Measurements from ENCODE around the gene CARD8. TPM values are rescaled to one million over a fixed set of nuclear protein-coding genes. Genes with fewer than 3 reads are reported as not detected.
"Not testable (repeated sequence)": the region's sequence is repeated elsewhere in the genome, so short reads cannot be mapped to it uniquely, and the experiment has no call there.

CARD8 gene
- total RNA-seq, 1 experiment from 2014 or later, result 8.7 TPM

DNA sequence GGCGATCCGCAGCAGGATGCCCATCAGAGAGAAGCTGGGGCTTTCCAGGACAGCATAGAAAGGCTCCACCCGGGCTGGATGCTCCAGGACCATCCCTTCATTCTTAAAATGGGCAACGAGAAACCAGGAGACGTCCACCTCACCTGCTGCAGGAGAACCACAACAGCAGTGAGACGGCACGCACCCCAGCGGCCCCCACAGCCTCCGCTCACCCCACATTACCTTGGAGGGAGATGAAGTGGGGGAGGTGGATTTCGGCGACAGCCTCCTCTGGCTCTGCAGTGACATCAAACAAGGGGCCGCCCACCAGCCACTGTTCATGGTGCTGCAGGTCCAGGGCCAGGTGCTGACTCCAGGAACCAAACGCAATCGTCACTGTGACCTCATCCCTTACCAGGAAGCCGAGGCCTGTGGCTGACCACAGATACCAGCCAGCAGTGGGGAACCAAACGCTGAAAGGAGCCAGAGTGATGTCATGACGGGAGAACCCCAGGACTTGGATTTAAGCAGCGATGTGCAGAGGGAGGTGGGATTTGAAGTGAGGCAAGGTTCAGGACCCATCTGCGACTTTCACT, 25.1 kb downstream of the CARD8 start:
- CTCF ChIA-PET, result no interaction called here
- POLR2A ChIA-PET (ENCODE audit: unreplicated experiment), result no interaction called here
- Histone ChIP-seq H3K36me3 (ENCODE audit: low read depth, low read length) (no peaks in the 10 kb centered on the region), H3K9me3 (ENCODE audit: low read length) (no peaks in the 10 kb centered on the region), H3F3A (ENCODE audit: low read length, unreplicated experiment) (no peaks in the 10 kb centered on the region), H3K79me2 (ENCODE audit: low read length) (no peaks in the 10 kb centered on the region), H3K9me2 (replicated peaks; ENCODE audit: low read length) (no peaks in the 10 kb centered on the region), H3K27me3 (ENCODE audit: low read length) (no peaks in the 10 kb centered on the region), H4K20me1 (ENCODE audit: low read length) (no peaks in the 10 kb centered on the region), H3K4me1 (ENCODE audit: insufficient read depth, low read length) (no peaks in the 10 kb centered on the region), H3K4me2 (ENCODE audit: low read length) (no peak overlapping the region), H3K27ac (ENCODE audit: low read length) (no peak overlapping the region), H2AFZ (ENCODE audit: low read length) (no peak overlapping the region), H3K9ac (ENCODE audit: low read length) (no peak overlapping the region), H3K4me3 (ENCODE audit: low read length) (no peak overlapping the region)
- intact Hi-C loops (cut with micrococcal nuclease), result no loop called here
- ATAC-seq (no peak), DNase-seq (no peak)
- BruUV-seq (replicated peaks), result no TSS peak
- TF ChIP-seq EZH2phosphoT487 (IDR thresholded peaks at IDR 0.05; ENCODE audit: borderline replicate concordance, low read length) (no peak), EZH2 (IDR thresholded peaks at IDR 0.05; ENCODE audit: low read length, unreplicated experiment) (no peak)
- TF ChIP-seq, protein P1, sequence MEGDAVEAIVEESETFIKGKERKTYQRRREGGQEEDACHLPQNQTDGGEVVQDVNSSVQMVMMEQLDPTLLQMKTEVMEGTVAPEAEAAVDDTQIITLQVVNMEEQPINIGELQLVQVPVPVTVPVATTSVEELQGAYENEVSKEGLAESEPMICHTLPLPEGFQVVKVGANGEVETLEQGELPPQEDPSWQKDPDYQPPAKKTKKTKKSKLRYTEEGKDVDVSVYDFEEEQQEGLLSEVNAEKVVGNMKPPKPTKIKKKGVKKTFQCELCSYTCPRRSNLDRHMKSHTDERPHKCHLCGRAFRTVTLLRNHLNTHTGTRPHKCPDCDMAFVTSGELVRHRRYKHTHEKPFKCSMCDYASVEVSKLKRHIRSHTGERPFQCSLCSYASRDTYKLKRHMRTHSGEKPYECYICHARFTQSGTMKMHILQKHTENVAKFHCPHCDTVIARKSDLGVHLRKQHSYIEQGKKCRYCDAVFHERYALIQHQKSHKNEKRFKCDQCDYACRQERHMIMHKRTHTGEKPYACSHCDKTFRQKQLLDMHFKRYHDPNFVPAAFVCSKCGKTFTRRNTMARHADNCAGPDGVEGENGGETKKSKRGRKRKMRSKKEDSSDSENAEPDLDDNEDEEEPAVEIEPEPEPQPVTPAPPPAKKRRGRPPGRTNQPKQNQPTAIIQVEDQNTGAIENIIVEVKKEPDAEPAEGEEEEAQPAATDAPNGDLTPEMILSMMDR (conservative IDR thresholded peaks at IDR 0.05; ENCODE audit: low read depth, low read length), result no peak

DNA sequence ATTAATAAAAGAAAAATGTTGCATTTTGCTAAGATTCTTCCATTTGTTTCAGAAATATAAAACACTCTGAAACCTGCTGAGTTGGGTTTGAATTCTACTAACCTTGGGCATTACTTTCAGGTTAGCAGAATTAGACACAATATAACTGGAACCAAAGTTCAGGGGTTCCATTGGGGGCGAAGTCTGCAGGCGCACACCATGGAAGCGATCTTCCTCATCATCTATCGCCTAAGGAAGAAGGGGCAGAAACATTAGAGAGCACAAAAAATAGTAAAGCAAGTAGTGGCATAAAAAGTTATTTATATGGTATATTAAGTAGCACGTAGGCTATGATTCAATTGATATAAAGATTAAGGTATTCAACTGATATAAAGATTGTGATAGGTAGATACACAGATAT, 34.1 kb downstream of the CARD8 start:
- no peak overlapping the region for H2AFZ ChIP-seq (ENCODE audit: low read length)
- intact Hi-C loops (cut with micrococcal nuclease), result no loop called here
- TF ChIP-seq EZH2 (IDR thresholded peaks at IDR 0.05; ENCODE audit: low read length, unreplicated experiment) (no peak), EZH2phosphoT487 (IDR thresholded peaks at IDR 0.05; ENCODE audit: borderline replicate concordance, low read length) (no peak)
- TF ChIP-seq, protein P1 (conservative IDR thresholded peaks at IDR 0.05; ENCODE audit: low read depth, low read length), result no peak
- H3K4me2 ChIP-seq (ENCODE audit: low read length), result no peak overlapping the region
- ChIA-PET CTCF (no interaction called here), POLR2A (ENCODE audit: unreplicated experiment) (no interaction called here)
- H3K9me3 ChIP-seq (ENCODE audit: low read length), result no peaks in the 10 kb centered on the region
- no peaks in the 10 kb centered on the region for H3K36me3 ChIP-seq (ENCODE audit: low read depth, low read length)
- H3F3A ChIP-seq (ENCODE audit: low read length, unreplicated experiment), result no peaks in the 10 kb centered on the region
- no peak overlapping the region for H3K27ac ChIP-seq (ENCODE audit: low read length)
- no peaks in the 10 kb centered on the region for H4K20me1 ChIP-seq (ENCODE audit: low read length)
- no peak overlapping the region for H3K9ac ChIP-seq (ENCODE audit: low read length)
- H3K27me3 ChIP-seq (ENCODE audit: low read length), result no peaks in the 10 kb centered on the region
- DNase-seq (no peak), ATAC-seq (no peak)
- H3K4me1 ChIP-seq (ENCODE audit: insufficient read depth, low read length), result 0 out of 2 replicates have a peak, but pooled peaks cover 8% of the 10 kb centered on the region
- H3K4me3 ChIP-seq (ENCODE audit: low read length), result no peak overlapping the region
- BruUV-seq (replicated peaks), result no TSS peak
- no peaks in the 10 kb centered on the region for H3K9me2 ChIP-seq (replicated peaks; ENCODE audit: low read length)
- no peaks in the 10 kb centered on the region for H3K79me2 ChIP-seq (ENCODE audit: low read length)

DNA sequence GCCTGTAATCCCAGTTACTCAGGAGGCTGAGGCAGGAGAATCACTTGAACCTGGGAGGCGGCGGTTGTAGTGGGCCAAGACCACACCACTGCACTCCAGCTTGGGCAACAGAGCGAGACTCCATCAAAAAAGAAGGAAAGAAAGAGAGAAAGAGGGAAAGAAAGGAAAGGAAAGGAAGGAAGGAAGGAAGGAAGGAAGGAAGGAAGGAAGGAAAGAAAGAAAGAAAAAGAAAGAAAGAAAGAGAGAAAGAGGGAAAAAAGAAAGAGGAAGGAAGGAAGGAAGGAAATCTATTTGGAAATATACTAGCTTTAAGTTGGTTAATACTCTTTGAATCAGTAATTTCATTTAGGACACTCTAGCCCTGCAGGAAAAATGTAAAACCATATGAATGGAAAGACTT, 34.9 kb downstream of the CARD8 start:
- H3F3A ChIP-seq (ENCODE audit: low read length, unreplicated experiment); intact Hi-C loops (cut with micrococcal nuclease); H2AFZ ChIP-seq (ENCODE audit: low read length); DNase-seq; H3K9ac ChIP-seq (ENCODE audit: low read length); H3K36me3 ChIP-seq (ENCODE audit: low read depth, low read length); CTCF ChIA-PET; H3K4me1 ChIP-seq (ENCODE audit: insufficient read depth, low read length); ATAC-seq; H4K20me1 ChIP-seq (ENCODE audit: low read length); H3K4me3 ChIP-seq (ENCODE audit: low read length); BruUV-seq (replicated peaks); H3K79me2 ChIP-seq (ENCODE audit: low read length); H3K9me3 ChIP-seq (ENCODE audit: low read length); H3K9me2 ChIP-seq (replicated peaks; ENCODE audit: low read length); H3K4me2 ChIP-seq (ENCODE audit: low read length); H3K27me3 ChIP-seq (ENCODE audit: low read length); H3K27ac ChIP-seq (ENCODE audit: low read length): not testable (repeated sequence)
- POLR2A ChIA-PET (ENCODE audit: unreplicated experiment), result interaction anchor here (0.6 kb wide), 1 partner anchor 17 kb away, joined by 3 read pairs; no protein-coding TSS in a partner anchor
